ENCODE measurements around the gene EIF1B. TPM values are rescaled to one million over a fixed set of nuclear protein-coding genes. Genes with fewer than 3 reads are reported as not detected.

EIF1B gene
- total RNA-seq, 8 experiments from 2014 or later = 25.1 to 150 (median 63.5) TPM

- WGBS, 10 experiments = 40 to 100% (median 91%) methylated on average over 1 to 4 of the region's 4 CpGs; no CpG with 5 or more reads in 4 of the 10 experiments
- Histone ChIP-seq H3K4me3 (no peak overlapping the region), H3K4me1 (replicated peaks in 1 of 2) (no peaks in the 10 kb centered on the region), H3K27ac (no peak overlapping the region)
- no peak for ATAC-seq (replicated peaks in 6 of 8)
- in situ Hi-C loops (cut with MboI; ENCODE audit: low pct_unique_long_range_greater_than_20kb in 2 of 9, low sequenced_read_pairs in 9 of 9, unreplicated experiment in 9 of 9) = loop anchor here in 5 of 9 experiments (25.0 kb wide), 4 partner anchors 103 to 1553 kb away; no protein-coding TSS in a partner anchor
Observed at GRCh38 chr3:40333852-40334251, 24.3 kb downstream of the EIF1B start.

- in situ Hi-C loops (cut with MboI; ENCODE audit: low pct_unique_long_range_greater_than_20kb in 2 of 9, low sequenced_read_pairs in 9 of 9, unreplicated experiment in 9 of 9) = loop anchor here in 5 of 9 experiments (25.0 kb wide), 4 partner anchors 101 to 1551 kb away; no protein-coding TSS in a partner anchor
- 14 to 86% (median 60%) methylated on average over 1 of the region's 1 CpG; no CpG with 5 or more reads in 3 of the 10 experiments for WGBS, 10 experiments
Observed at GRCh38 chr3:40336101-40336500, 26.6 kb downstream of the EIF1B start.

GRCh38 chr3:40336511-40337135, 27.1 kb downstream of the EIF1B start:
- no peak for ATAC-seq (replicated peaks in 6 of 8)
- Histone ChIP-seq H3K4me3 (no peak overlapping the region), H3K4me1 (replicated peaks in 1 of 2) (no peaks in the 10 kb centered on the region), H3K27ac (no peak overlapping the region)
- WGBS, 10 experiments = 66 to 92% (median 76%) methylated on average over 1 to 3 of the region's 4 CpGs
- in situ Hi-C loops (cut with MboI; ENCODE audit: low pct_unique_long_range_greater_than_20kb in 2 of 9, low sequenced_read_pairs in 9 of 9, unreplicated experiment in 9 of 9) = loop anchor here in 5 of 9 experiments (25.0 kb wide), 4 partner anchors 101 to 1551 kb away; no protein-coding TSS in a partner anchor

More at GRCh38 chr3:40336101-40336500, 26.6 kb downstream of the EIF1B start:
- no peak overlapping the region for H3K27ac ChIP-seq
- H3K4me3 ChIP-seq = no peak overlapping the region
- ATAC-seq (replicated peaks in 6 of 8) = no peak
- H3K4me1 ChIP-seq (replicated peaks in 1 of 2) = no peaks in the 10 kb centered on the region

- peak in 2 of 8 experiments; percentile 56 to 58 for ATAC-seq (replicated peaks in 6 of 8)
- no peak overlapping the region for H3K4me3 ChIP-seq
- in situ Hi-C loops (cut with MboI; ENCODE audit: low pct_unique_long_range_greater_than_20kb in 2 of 9, low sequenced_read_pairs in 9 of 9, unreplicated experiment in 9 of 9) = loop anchor here in 5 of 9 experiments (25.0 kb wide), 4 partner anchors 100 to 1550 kb away; no protein-coding TSS in a partner anchor
- no peak overlapping the region for H3K27ac ChIP-seq
- no peaks in the 10 kb centered on the region for H3K4me1 ChIP-seq (replicated peaks in 1 of 2)
- 0 to 90% (median 64%) methylated on average over 1 to 6 of the region's 9 CpGs; no CpG with 5 or more reads in 2 of the 10 experiments for WGBS, 10 experiments
Observed at GRCh38 chr3:40337136-40338108, 27.9 kb downstream of the EIF1B start.

- ATAC-seq (replicated peaks in 6 of 8) = no peak
- Histone ChIP-seq H3K4me3 (no peak overlapping the region), H3K27ac (no peak overlapping the region), H3K4me1 (replicated peaks in 1 of 2) (no peaks in the 10 kb centered on the region)
- in situ Hi-C loops (cut with MboI; ENCODE audit: low pct_unique_long_range_greater_than_20kb in 2 of 9, low sequenced_read_pairs in 9 of 9, unreplicated experiment in 9 of 9) = loop anchor here in 5 of 9 experiments (25.0 kb wide), 4 partner anchors 97 to 1547 kb away; no protein-coding TSS in a partner anchor
- WGBS, 10 experiments = 60 to 100% (median 67%) methylated on average over 1 of the region's 1 CpG; no CpG with 5 or more reads in 7 of the 10 experiments
Observed at GRCh38 chr3:40339871-40340270, 30.4 kb downstream of the EIF1B start.

GRCh38 chr3:40340541-40341170, 31.1 kb downstream of the EIF1B start:
- no peak for ATAC-seq (replicated peaks in 6 of 8)
- Histone ChIP-seq H3K4me3 (no peak overlapping the region), H3K27ac (no peak overlapping the region), H3K4me1 (replicated peaks in 1 of 2) (no peaks in the 10 kb centered on the region)
- WGBS, 10 experiments = 0 to 83% (median 50%) methylated on average over 1 of the region's 1 CpG; no CpG with 5 or more reads in 7 of the 10 experiments
- in situ Hi-C loops (cut with MboI; ENCODE audit: low pct_unique_long_range_greater_than_20kb in 2 of 9, low sequenced_read_pairs in 9 of 9, unreplicated experiment in 9 of 9) = loop anchor here in 5 of 9 experiments (25.0 kb wide), 4 partner anchors 97 to 1547 kb away; no protein-coding TSS in a partner anchor

- H3K4me3 ChIP-seq = no peak overlapping the region
- in situ Hi-C loops (cut with MboI; ENCODE audit: low pct_unique_long_range_greater_than_20kb in 2 of 9, low sequenced_read_pairs in 9 of 9, unreplicated experiment in 9 of 9) = loop anchor here in 5 of 9 experiments (25.0 kb wide), 4 partner anchors 96 to 1546 kb away; no protein-coding TSS in a partner anchor
- H3K27ac ChIP-seq = no peak overlapping the region
- H3K4me1 ChIP-seq (replicated peaks in 1 of 2) = no peaks in the 10 kb centered on the region
- ATAC-seq (replicated peaks in 6 of 8) = no peak
Observed at GRCh38 chr3:40341671-40342070, 32.2 kb downstream of the EIF1B start.

GRCh38 chr3:40350529-40350928, 41.0 kb downstream of the EIF1B start:
- H3K4me1 ChIP-seq (replicated peaks in 1 of 2) = no peaks in the 10 kb centered on the region
- in situ Hi-C loops (cut with MboI; ENCODE audit: low pct_unique_long_range_greater_than_20kb in 2 of 9, low sequenced_read_pairs in 9 of 9, unreplicated experiment in 9 of 9) = no loop called here
- no peak for ATAC-seq (replicated peaks in 6 of 8)
- no peak overlapping the region for H3K4me3 ChIP-seq
- H3K27ac ChIP-seq = no peak overlapping the region

GRCh38 chr3:40355410-40355809, 45.9 kb downstream of the EIF1B start:
- no peak for ATAC-seq (replicated peaks in 6 of 8)
- Histone ChIP-seq H3K4me3 (no peak overlapping the region), H3K4me1 (replicated peaks in 1 of 2) (no peaks in the 10 kb centered on the region), H3K27ac (no peak overlapping the region)
- in situ Hi-C loops (cut with MboI; ENCODE audit: low pct_unique_long_range_greater_than_20kb in 2 of 9, low sequenced_read_pairs in 9 of 9, unreplicated experiment in 9 of 9) = no loop called here
- WGBS, 10 experiments = 21 to 83% (median 57%) methylated on average over 2 of the region's 2 CpGs; no CpG with 5 or more reads in 6 of the 10 experiments

GRCh38 chr3:40358454-40358853, 48.9 kb downstream of the EIF1B start:
- Histone ChIP-seq H3K4me1 (replicated peaks in 1 of 2) (no peaks in the 10 kb centered on the region), H3K27ac (no peak overlapping the region), H3K4me3 (no peak overlapping the region)
- in situ Hi-C loops (cut with MboI; ENCODE audit: low pct_unique_long_range_greater_than_20kb in 2 of 9, low sequenced_read_pairs in 9 of 9, unreplicated experiment in 9 of 9) = no loop called here
- 0 to 89% (median 33%) methylated on average over 1 of the region's 1 CpG; no CpG with 5 or more reads in 5 of the 10 experiments for WGBS, 10 experiments
- no peak for ATAC-seq (replicated peaks in 6 of 8)

Measured in motor neuron (in vitro differentiated cells).